GM12864 (cell line): Measurements from ENCODE around the gene SRPRA.

Experiments
- DNase-seq: peaks from one replicate; pipeline ENCODE4 v3.0.0-alpha.2; 2011; ENCODE audit warnings: low read depth
- H3K4me3 ChIP-seq: 2 replicates; pipeline ENCODE4 v1.5.1; 2011; ENCODE audit warnings: mild to moderate bottlenecking, low read depth, low read length, control low read depth
- CTCF ChIP-seq: IDR thresholded peaks from 2 replicates; pipeline ENCODE4 v1.5.1; 2011; ENCODE audit warnings: low read depth, mild to moderate bottlenecking, moderate library complexity, low read length, control low read depth, inconsistent platforms; ENCODE audit errors: missing control alignments

The SRPRA gene

GRCh38 chr11:126304457-126305075, 35.9 kb upstream of the SRPRA start:
- H3K4me3 ChIP-seq, result peak overlapping the region; percentile 90
- TF ChIP-seq CTCF, result no peak
- DNase-seq, result no peak

- H3K4me3 ChIP-seq, result peak within 1 kb of the TSS; percentile 90
- no peak for DNase-seq
- no peak for TF ChIP-seq CTCF
These were observed 35.1 kb upstream of the SRPRA start, which contains the start of gene DCPS for GRCh38 chr11:126303623-126304456. Gene DCPS, plus strand, starts transcription at chr11:126304060. Its CDS starts 21 bp downstream, at chr11:126304081.

GRCh38 chr11:126297004-126297403, 28.3 kb upstream of the SRPRA start:
- DNase-seq, result no peak
- TF ChIP-seq CTCF, result no peak
- H3K4me3 ChIP-seq, result no peak overlapping the region

GRCh38 chr11:126293726-126294125, 25.0 kb upstream of the SRPRA start:
- DNase-seq, result no peak
- no peak overlapping the region for H3K4me3 ChIP-seq
- TF ChIP-seq CTCF, result no peak

- no peak for TF ChIP-seq CTCF
- H3K4me3 ChIP-seq, result no peak overlapping the region
- DNase-seq, result no peak
These were observed 22.2 kb upstream of the SRPRA start for GRCh38 chr11:126290887-126291286.

- no peak overlapping the region for H3K4me3 ChIP-seq
- DNase-seq, result no peak
- no peak for TF ChIP-seq CTCF
These were observed 19.5 kb upstream of the SRPRA start for GRCh38 chr11:126288237-126288636.

GRCh38 chr11:126284829-126285228, 16.1 kb upstream of the SRPRA start:
- peak overlapping the region; percentile 27; the same call in 1 of the 2 replicates for H3K4me3 ChIP-seq
- DNase-seq, result peak; percentile 82
- no peak for TF ChIP-seq CTCF
